Left lobe of liver (tissue), 2 donors: ENCODE data around the gene MANBA. TPM values are rescaled to one million over a fixed set of nuclear protein-coding genes. Genes with fewer than 3 reads are reported as not detected.

Experiments used
- ATAC-seq: fragments of 200-7000 bp; cut with Tn5 transposase; one replicate; pipeline ENCODE4 v1.9.1; 2020; ENCODE audit warnings: mild to moderate bottlenecking, moderate library complexity
- DNase-seq: peaks from one replicate; pipeline ENCODE4 v3.0.0-alpha.2; 2020; ENCODE audit warnings: low spot score
- total RNA-seq: library from RNA; stranded (reverse); gene quantifications from one replicate; pipeline ENCODE4 v1.2.1, GENCODE V29; 2021
- donor health status: DM: no; HTN: no; CAD: no; lungs with moderate emphysema.
- donor health status: DM: no; HTN: yes; CAD: no.

Gene MANBA
- total RNA-seq = 10.6 TPM

GRCh38 chr4:102760645-102761295 lies at the start of gene MANBA:
Gene MANBA (minus strand): TSS chr4:102760968. CDS start chr4:102760894, 74 bp downstream.
- peak; percentile 95 for ATAC-seq
- peak; percentile 89 for DNase-seq

GRCh38 chr4:102809691-102810090 lies 48.9 kb upstream of the MANBA start:
- DNase-seq = no peak
- no peak for ATAC-seq

GRCh38 chr4:102809190-102809589 lies 48.4 kb upstream of the MANBA start:
- no peak for DNase-seq
- peak; percentile 40 for ATAC-seq

GRCh38 chr4:102808009-102808408 lies 47.2 kb upstream of the MANBA start:
- DNase-seq = no peak
- no peak for ATAC-seq

GRCh38 chr4:102807345-102807744 lies 46.6 kb upstream of the MANBA start:
- DNase-seq = no peak
- ATAC-seq = peak; percentile 47

GRCh38 chr4:102799816-102800215 lies 39.0 kb upstream of the MANBA start:
- ATAC-seq = no peak
- DNase-seq = no peak

- ATAC-seq = no peak
Observed at GRCh38 chr4:102794999-102795398, 34.2 kb upstream of the MANBA start.

GRCh38 chr4:102792361-102792936 lies 31.7 kb upstream of the MANBA start:
- DNase-seq = no peak
- peak; percentile 37 for ATAC-seq

More at GRCh38 chr4:102794999-102795398, 34.2 kb upstream of the MANBA start:
- DNase-seq = no peak

- no peak for DNase-seq
- peak; percentile 14 for ATAC-seq
Observed at GRCh38 chr4:102791318-102791835, 30.6 kb upstream of the MANBA start.

- ATAC-seq = no peak
Observed at GRCh38 chr4:102789317-102789717, 28.5 kb upstream of the MANBA start.

GRCh38 chr4:102787944-102788343 lies 27.2 kb upstream of the MANBA start:
- no peak for DNase-seq
- ATAC-seq = no peak

More at GRCh38 chr4:102789317-102789717, 28.5 kb upstream of the MANBA start:
- DNase-seq = no peak

GRCh38 chr4:102787096-102787881 lies 26.5 kb upstream of the MANBA start:
- DNase-seq (no peak), ATAC-seq (no peak)

GRCh38 chr4:102786279-102786678 lies 25.5 kb upstream of the MANBA start:
- ATAC-seq = no peak
- no peak for DNase-seq

- DNase-seq = no peak
Observed at GRCh38 chr4:102783006-102783405, 22.2 kb upstream of the MANBA start.

GRCh38 chr4:102781570-102781969 lies 20.8 kb upstream of the MANBA start:
- DNase-seq (no peak), ATAC-seq (no peak)

More at GRCh38 chr4:102783006-102783405, 22.2 kb upstream of the MANBA start:
- ATAC-seq = no peak

GRCh38 chr4:102780476-102781144 lies 19.8 kb upstream of the MANBA start:
- DNase-seq (no peak), ATAC-seq (peak; percentile 61)

- ATAC-seq (no peak), DNase-seq (no peak)
Observed at GRCh38 chr4:102779204-102779603, 18.4 kb upstream of the MANBA start.

- peak; percentile 93 for ATAC-seq
- DNase-seq = peak; percentile 67
Observed at GRCh38 chr4:102778720-102779119, 18.0 kb upstream of the MANBA start.

GRCh38 chr4:102775805-102776204 lies 15.0 kb upstream of the MANBA start:
- no peak for DNase-seq
- no peak for ATAC-seq

GRCh38 chr4:102774254-102774653 lies 13.5 kb upstream of the MANBA start:
- ATAC-seq (no peak), DNase-seq (no peak)

- no peak for DNase-seq
- ATAC-seq = no peak
Observed at GRCh38 chr4:102772738-102773340, 12.1 kb upstream of the MANBA start.
